ENCODE data around the gene MPPED2. TPM values are rescaled to one million over a fixed set of nuclear protein-coding genes. Genes with fewer than 3 reads are reported as not detected.

The MPPED2 gene
- total and polyA plus RNA-seq, 2 experiments from 2014 or later, result 7.0 to 7.6 TPM

- whole genome bisulfite sequencing (ENCODE audit: low lambda C conversion rate, missing lambda C conversion rate), result 85% methylated on average over 2 of the region's 2 CpGs
- TF ChIP-seq EZH2 (IDR thresholded peaks at IDR 0.05; ENCODE audit: borderline replicate concordance), result no peak
- no peak for TF ChIP-seq EZH2phosphoT487 (IDR thresholded peaks at IDR 0.05; ENCODE audit: low read depth, severe bottlenecking, unreplicated experiment)
- no peak for TF ChIP-seq CTCF (IDR thresholded peaks at IDR 0.05; ENCODE audit: poor library complexity)
- no peaks in the 10 kb centered on the region for H3K36me3 ChIP-seq (replicated peaks; ENCODE audit: insufficient read depth, low read depth)
- no peaks in the 10 kb centered on the region for H4K20me1 ChIP-seq (ENCODE audit: insufficient read depth, poor library complexity, severe bottlenecking)
- no peak overlapping the region for H2AFZ ChIP-seq
- H3K27ac ChIP-seq, result no peak overlapping the region
- no peaks in the 10 kb centered on the region for H3K9me2 ChIP-seq (replicated peaks; ENCODE audit: insufficient read depth)
- DNase-seq (ENCODE audit: low spot score), result no peak
- H3K79me2 ChIP-seq, result no peaks in the 10 kb centered on the region
- H3K9me3 ChIP-seq (ENCODE audit: low read depth), result no peaks in the 10 kb centered on the region
- no peak overlapping the region for H3K4me3 ChIP-seq
- H3K4me2 ChIP-seq, result no peak overlapping the region
- no peaks in the 10 kb centered on the region for H3K4me1 ChIP-seq (ENCODE audit: insufficient read depth)
- H3K27me3 ChIP-seq, result no peaks in the 10 kb centered on the region
Measured at GRCh38 chr11:30510750-30511149, 75.4 kb downstream of the MPPED2 start.

GRCh38 chr11:30509364-30509763 lies 76.8 kb downstream of the MPPED2 start:
- Histone ChIP-seq H3K4me2 (no peak overlapping the region), H3K27me3 (no peaks in the 10 kb centered on the region), H3K9me2 (replicated peaks; ENCODE audit: insufficient read depth) (no peaks in the 10 kb centered on the region), H3K4me1 (ENCODE audit: insufficient read depth) (no peaks in the 10 kb centered on the region), H2AFZ (no peak overlapping the region), H3K9me3 (ENCODE audit: low read depth) (no peaks in the 10 kb centered on the region), H4K20me1 (ENCODE audit: insufficient read depth, poor library complexity, severe bottlenecking) (no peaks in the 10 kb centered on the region), H3K36me3 (replicated peaks; ENCODE audit: insufficient read depth, low read depth) (no peaks in the 10 kb centered on the region), H3K4me3 (no peak overlapping the region), H3K79me2 (no peaks in the 10 kb centered on the region), H3K27ac (no peak overlapping the region)
- no peak for TF ChIP-seq EZH2phosphoT487 (IDR thresholded peaks at IDR 0.05; ENCODE audit: low read depth, severe bottlenecking, unreplicated experiment)
- TF ChIP-seq EZH2 (IDR thresholded peaks at IDR 0.05; ENCODE audit: borderline replicate concordance), result no peak
- no peak for TF ChIP-seq CTCF (IDR thresholded peaks at IDR 0.05; ENCODE audit: poor library complexity)
- WGBS (ENCODE audit: low lambda C conversion rate, missing lambda C conversion rate), result 76% methylated on average over 2 of the region's 2 CpGs
- no peak for DNase-seq (ENCODE audit: low spot score)

GRCh38 chr11:30508594-30508993 lies 77.6 kb downstream of the MPPED2 start:
- 75% methylated on average over 3 of the region's 3 CpGs for WGBS (ENCODE audit: low lambda C conversion rate, missing lambda C conversion rate)
- no peaks in the 10 kb centered on the region for H3K36me3 ChIP-seq (replicated peaks; ENCODE audit: insufficient read depth, low read depth)
- H4K20me1 ChIP-seq (ENCODE audit: insufficient read depth, poor library complexity, severe bottlenecking), result no peaks in the 10 kb centered on the region
- no peak overlapping the region for H3K4me3 ChIP-seq
- no peaks in the 10 kb centered on the region for H3K27me3 ChIP-seq
- no peak overlapping the region for H2AFZ ChIP-seq
- H3K79me2 ChIP-seq, result no peaks in the 10 kb centered on the region
- DNase-seq (ENCODE audit: low spot score), result no peak
- no peaks in the 10 kb centered on the region for H3K9me2 ChIP-seq (replicated peaks; ENCODE audit: insufficient read depth)
- H3K27ac ChIP-seq, result no peak overlapping the region
- TF ChIP-seq CTCF (IDR thresholded peaks at IDR 0.05; ENCODE audit: poor library complexity) (no peak), EZH2 (IDR thresholded peaks at IDR 0.05; ENCODE audit: borderline replicate concordance) (no peak), EZH2phosphoT487 (IDR thresholded peaks at IDR 0.05; ENCODE audit: low read depth, severe bottlenecking, unreplicated experiment) (no peak)
- no peaks in the 10 kb centered on the region for H3K9me3 ChIP-seq (ENCODE audit: low read depth)
- no peak overlapping the region for H3K4me2 ChIP-seq
- no peaks in the 10 kb centered on the region for H3K4me1 ChIP-seq (ENCODE audit: insufficient read depth)

GRCh38 chr11:30505603-30506002 lies 80.5 kb downstream of the MPPED2 start:
- H2AFZ ChIP-seq, result no peak overlapping the region
- H3K9me2 ChIP-seq (replicated peaks; ENCODE audit: insufficient read depth), result no peaks in the 10 kb centered on the region
- peak overlapping the region; percentile 1 for H3K4me2 ChIP-seq
- 85% methylated on average over 3 of the region's 3 CpGs for WGBS (ENCODE audit: low lambda C conversion rate, missing lambda C conversion rate)
- H4K20me1 ChIP-seq (ENCODE audit: insufficient read depth, poor library complexity, severe bottlenecking), result no peaks in the 10 kb centered on the region
- no peaks in the 10 kb centered on the region for H3K79me2 ChIP-seq
- no peaks in the 10 kb centered on the region for H3K9me3 ChIP-seq (ENCODE audit: low read depth)
- no peaks in the 10 kb centered on the region for H3K4me1 ChIP-seq (ENCODE audit: insufficient read depth)
- no peak overlapping the region for H3K4me3 ChIP-seq
- no peak overlapping the region for H3K27ac ChIP-seq
- TF ChIP-seq CTCF (IDR thresholded peaks at IDR 0.05; ENCODE audit: poor library complexity) (no peak), EZH2phosphoT487 (IDR thresholded peaks at IDR 0.05; ENCODE audit: low read depth, severe bottlenecking, unreplicated experiment) (no peak), EZH2 (IDR thresholded peaks at IDR 0.05; ENCODE audit: borderline replicate concordance) (no peak)
- H3K36me3 ChIP-seq (replicated peaks; ENCODE audit: insufficient read depth, low read depth), result no peaks in the 10 kb centered on the region
- DNase-seq (ENCODE audit: low spot score), result no peak
- H3K27me3 ChIP-seq, result no peaks in the 10 kb centered on the region

Measured in hepatocyte (in vitro differentiated cells).